GM12891 (cell line): ENCODE data around the gene SLC44A1.

Experiments
- POLR2A ChIP-seq: IDR thresholded peaks from 2 replicates; pipeline ENCODE4 v1.6.1; 2011; ENCODE audit warnings: low read depth, low read length, control low read depth
- POLR2AphosphoS5 ChIP-seq: IDR thresholded peaks from 2 replicates; pipeline ENCODE4 v1.6.1; 2011; ENCODE audit warnings: low read depth, low read length, control low read depth
- SPI1 ChIP-seq: IDR thresholded peaks from 2 replicates; pipeline ENCODE4 v1.6.1; 2011; ENCODE audit warnings: low read depth, low read length, control low read depth

GRCh38 chr9:105195259-105195658, 49.2 kb upstream of the SLC44A1 start:
- no peak for TF ChIP-seq POLR2AphosphoS5
- TF ChIP-seq SPI1 = no peak
- no peak for TF ChIP-seq POLR2A
